Fibroblast of lung (primary cell): Measurements from ENCODE around the gene SLC25A44.

Source experiments
- CTCF ChIP-seq, 2 donors: IDR thresholded peaks in 1 of 2; conservative IDR thresholded peaks in 1 of 2; 1 replicate in 1 of 2; 2 replicates in 1 of 2; pipeline ENCODE4 v1.5.1; 2011 to 2012; ENCODE audit warnings: low read length in 2 of 2, control low read depth in 1 of 2, inconsistent platforms in 1 of 2, low read depth in 1 of 2, mild to moderate bottlenecking in 1 of 2
- EZH2 ChIP-seq: IDR thresholded peaks from 2 replicates; pipeline ENCODE4 v1.5.1; 2012; ENCODE audit warnings: low read length, control low read depth, mild to moderate bottlenecking; ENCODE audit errors: missing control alignments

GRCh38 chr1:156236164-156236563 lies 42.3 kb downstream of the SLC25A44 start:
- no peak for TF ChIP-seq CTCF (conservative IDR thresholded peaks at IDR 0.05 in 1 of 2, IDR thresholded peaks at IDR 0.05 in 1 of 2; ENCODE audit: low read depth in 1 of 2, low read length in 2 of 2)
- no peak for TF ChIP-seq EZH2
